ENCODE results near the gene MYG1. TPM values are rescaled to one million over a fixed set of nuclear protein-coding genes. Genes with fewer than 3 reads are reported as not detected.

MYG1 gene
- total RNA-seq, 1 donor from 2014 or later, result 87.2 TPM

- Mint-ChIP-seq H3K9me3 (no peaks in the 10 kb centered on the region), H3K27ac (peak within 1 kb of the TSS; percentile 91), H3K4me1 (ENCODE audit: low read depth) (peaks cover 34% of the 10 kb centered on the region), H3K27me3 (ENCODE audit: low read depth) (no peaks in the 10 kb centered on the region), H3K4me3 (ENCODE audit: low read depth) (peak within 1 kb of the TSS; percentile 92), H3K36me3 (ENCODE audit: low read depth) (peaks cover 33% of the 10 kb centered on the region)
- peak; percentile 79 for DNase-seq (ENCODE audit: low spot score)
- intact Hi-C loops (cut with micrococcal nuclease), result loop anchor here (1.0 to 2.0 kb wide), 6 partner anchors 16 to 59 kb away; partner anchors contain the start of genes AAAS, MYG1 and PFDN5
Measured at GRCh38 chr12:53267999-53268629, 31.4 kb upstream of the MYG1 start, which contains the start of gene ESPL1. Gene ESPL1, plus strand, starts transcription at chr12:53268299. Its CDS starts 468 bp downstream, at chr12:53268767.

- peak overlapping the region; percentile 91 for H3K27ac Mint-ChIP-seq
- peak overlapping the region; percentile 92 for H3K4me3 Mint-ChIP-seq (ENCODE audit: low read depth)
- H3K27me3 Mint-ChIP-seq (ENCODE audit: low read depth), result no peaks in the 10 kb centered on the region
- no peak for DNase-seq (ENCODE audit: low spot score)
- peaks cover 37% of the 10 kb centered on the region for H3K36me3 Mint-ChIP-seq (ENCODE audit: low read depth)
- H3K4me1 Mint-ChIP-seq (ENCODE audit: low read depth), result peaks cover 34% of the 10 kb centered on the region
- intact Hi-C loops (cut with micrococcal nuclease), result loop anchor here (1.0 to 2.0 kb wide), 6 partner anchors 17 to 60 kb away; partner anchors contain the start of genes AAAS, MYG1 and PFDN5
- no peaks in the 10 kb centered on the region for H3K9me3 Mint-ChIP-seq
Measured at GRCh38 chr12:53268630-53269562, 30.6 kb upstream of the MYG1 start.

GRCh38 chr12:53274445-53274844 is 25.1 kb upstream of the MYG1 start:
- Mint-ChIP-seq H3K4me1 (ENCODE audit: low read depth) (peaks cover 26% of the 10 kb centered on the region), H3K36me3 (ENCODE audit: low read depth) (peaks cover 80% of the 10 kb centered on the region), H3K9me3 (no peaks in the 10 kb centered on the region), H3K4me3 (ENCODE audit: low read depth) (no peak overlapping the region), H3K27me3 (ENCODE audit: low read depth) (no peaks in the 10 kb centered on the region), H3K27ac (peak overlapping the region; percentile 3)
- intact Hi-C loops (cut with micrococcal nuclease), result no loop called here
- no peak for DNase-seq (ENCODE audit: low spot score)

- H3K9me3 Mint-ChIP-seq, result no peaks in the 10 kb centered on the region
- H3K4me1 Mint-ChIP-seq (ENCODE audit: low read depth), result peaks cover 13% of the 10 kb centered on the region
- no peaks in the 10 kb centered on the region for H3K27me3 Mint-ChIP-seq (ENCODE audit: low read depth)
- H3K4me3 Mint-ChIP-seq (ENCODE audit: low read depth), result no peak overlapping the region
- no peak for DNase-seq (ENCODE audit: low spot score)
- intact Hi-C loops (cut with micrococcal nuclease), result no loop called here
- H3K36me3 Mint-ChIP-seq (ENCODE audit: low read depth), result peaks cover 77% of the 10 kb centered on the region
- no peak overlapping the region for H3K27ac Mint-ChIP-seq
Measured at GRCh38 chr12:53276511-53276910, 23.0 kb upstream of the MYG1 start.

- no peak for DNase-seq (ENCODE audit: low spot score)
- no peaks in the 10 kb centered on the region for H3K27me3 Mint-ChIP-seq (ENCODE audit: low read depth)
- no peak overlapping the region for H3K4me3 Mint-ChIP-seq (ENCODE audit: low read depth)
- intact Hi-C loops (cut with micrococcal nuclease), result no loop called here
- H3K4me1 Mint-ChIP-seq (ENCODE audit: low read depth), result peaks cover 9% of the 10 kb centered on the region
- no peak overlapping the region for H3K27ac Mint-ChIP-seq
- peaks cover 80% of the 10 kb centered on the region for H3K36me3 Mint-ChIP-seq (ENCODE audit: low read depth)
- no peaks in the 10 kb centered on the region for H3K9me3 Mint-ChIP-seq
Measured at GRCh38 chr12:53277981-53278380, 21.5 kb upstream of the MYG1 start.

GRCh38 chr12:53279283-53279869 is 20.1 kb upstream of the MYG1 start:
- Mint-ChIP-seq H3K4me3 (ENCODE audit: low read depth) (no peak overlapping the region), H3K4me1 (ENCODE audit: low read depth) (peaks cover 5% of the 10 kb centered on the region), H3K9me3 (no peaks in the 10 kb centered on the region), H3K36me3 (ENCODE audit: low read depth) (peaks cover 85% of the 10 kb centered on the region), H3K27ac (no peak overlapping the region), H3K27me3 (ENCODE audit: low read depth) (no peaks in the 10 kb centered on the region)
- intact Hi-C loops (cut with micrococcal nuclease), result no loop called here
- DNase-seq (ENCODE audit: low spot score), result no peak

- Mint-ChIP-seq H3K27me3 (ENCODE audit: low read depth) (no peaks in the 10 kb centered on the region), H3K36me3 (ENCODE audit: low read depth) (peaks cover 85% of the 10 kb centered on the region), H3K27ac (no peak overlapping the region), H3K4me1 (ENCODE audit: low read depth) (peaks cover 3% of the 10 kb centered on the region), H3K4me3 (ENCODE audit: low read depth) (no peak overlapping the region), H3K9me3 (no peaks in the 10 kb centered on the region)
- no peak for DNase-seq (ENCODE audit: low spot score)
- intact Hi-C loops (cut with micrococcal nuclease), result no loop called here
Measured at GRCh38 chr12:53279888-53280498, 19.5 kb upstream of the MYG1 start.

- peaks cover 82% of the 10 kb centered on the region for H3K36me3 Mint-ChIP-seq (ENCODE audit: low read depth)
- no peaks in the 10 kb centered on the region for H3K27me3 Mint-ChIP-seq (ENCODE audit: low read depth)
- DNase-seq (ENCODE audit: low spot score), result no peak
- H3K4me3 Mint-ChIP-seq (ENCODE audit: low read depth), result no peak overlapping the region
- H3K9me3 Mint-ChIP-seq, result no peaks in the 10 kb centered on the region
- H3K27ac Mint-ChIP-seq, result no peak overlapping the region
- peaks cover 15% of the 10 kb centered on the region for H3K4me1 Mint-ChIP-seq (ENCODE audit: low read depth)
- intact Hi-C loops (cut with micrococcal nuclease), result loop anchor here (2.0 kb wide), 2 partner anchors 74 to 128 kb away; no protein-coding TSS in a partner anchor
Measured at GRCh38 chr12:53286448-53286847, 13.0 kb upstream of the MYG1 start.

GRCh38 chr12:53287741-53288216 is 11.7 kb upstream of the MYG1 start:
- intact Hi-C loops (cut with micrococcal nuclease), result loop anchor here (2.0 kb wide), 2 partner anchors 75 to 129 kb away; no protein-coding TSS in a partner anchor
- Mint-ChIP-seq H3K27ac (peak overlapping the region; percentile 55), H3K27me3 (ENCODE audit: low read depth) (no peaks in the 10 kb centered on the region), H3K9me3 (no peaks in the 10 kb centered on the region), H3K4me1 (ENCODE audit: low read depth) (peaks cover 15% of the 10 kb centered on the region), H3K36me3 (ENCODE audit: low read depth) (peaks cover 81% of the 10 kb centered on the region), H3K4me3 (ENCODE audit: low read depth) (no peak overlapping the region)
- peak; percentile 45 for DNase-seq (ENCODE audit: low spot score)

- H3K4me1 Mint-ChIP-seq (ENCODE audit: low read depth), result peaks cover 15% of the 10 kb centered on the region
- peaks cover 81% of the 10 kb centered on the region for H3K36me3 Mint-ChIP-seq (ENCODE audit: low read depth)
Measured at GRCh38 chr12:53288322-53288721, 11.2 kb upstream of the MYG1 start.

GRCh38 chr12:53289891-53290290 is 9.6 kb upstream of the MYG1 start:
- H3K36me3 Mint-ChIP-seq (ENCODE audit: low read depth), result peaks cover 78% of the 10 kb centered on the region
- H3K9me3 Mint-ChIP-seq, result no peaks in the 10 kb centered on the region
- H3K27ac Mint-ChIP-seq, result peak overlapping the region; percentile 77
- H3K27me3 Mint-ChIP-seq (ENCODE audit: low read depth), result no peaks in the 10 kb centered on the region
- no peak for DNase-seq (ENCODE audit: low spot score)
- intact Hi-C loops (cut with micrococcal nuclease), result no loop called here
- H3K4me3 Mint-ChIP-seq (ENCODE audit: low read depth), result no peak overlapping the region
- H3K4me1 Mint-ChIP-seq (ENCODE audit: low read depth), result peaks cover 17% of the 10 kb centered on the region

More at GRCh38 chr12:53288322-53288721, 11.2 kb upstream of the MYG1 start:
- intact Hi-C loops (cut with micrococcal nuclease), result no loop called here
- H3K4me3 Mint-ChIP-seq (ENCODE audit: low read depth), result no peak overlapping the region
- DNase-seq (ENCODE audit: low spot score), result no peak
- no peaks in the 10 kb centered on the region for H3K27me3 Mint-ChIP-seq (ENCODE audit: low read depth)
- peak overlapping the region; percentile 40 for H3K27ac Mint-ChIP-seq
- no peaks in the 10 kb centered on the region for H3K9me3 Mint-ChIP-seq

- no peak for DNase-seq (ENCODE audit: low spot score)
- intact Hi-C loops (cut with micrococcal nuclease), result no loop called here
- peaks cover 82% of the 10 kb centered on the region for H3K36me3 Mint-ChIP-seq (ENCODE audit: low read depth)
- peak overlapping the region; percentile 77 for H3K27ac Mint-ChIP-seq
- H3K4me1 Mint-ChIP-seq (ENCODE audit: low read depth), result peaks cover 23% of the 10 kb centered on the region
- no peaks in the 10 kb centered on the region for H3K27me3 Mint-ChIP-seq (ENCODE audit: low read depth)
- no peaks in the 10 kb centered on the region for H3K9me3 Mint-ChIP-seq
- no peak overlapping the region for H3K4me3 Mint-ChIP-seq (ENCODE audit: low read depth)
Measured at GRCh38 chr12:53290661-53291060, 8.8 kb upstream of the MYG1 start.

All from activated T-helper 2 cell treated with anti-CD3 and anti-CD28 coated beads, Interferon-gamma antibody, Interleukin-2, Interleukin-4, amounts not matched to agents 10 μg/mL and 5 μg/mL and 100 μg/mL, durations not matched to agents 14 hours and 24 hours and 36 hours (primary cell).